Measurements from ENCODE around the gene PEX14.

PEX14 gene

DNA sequence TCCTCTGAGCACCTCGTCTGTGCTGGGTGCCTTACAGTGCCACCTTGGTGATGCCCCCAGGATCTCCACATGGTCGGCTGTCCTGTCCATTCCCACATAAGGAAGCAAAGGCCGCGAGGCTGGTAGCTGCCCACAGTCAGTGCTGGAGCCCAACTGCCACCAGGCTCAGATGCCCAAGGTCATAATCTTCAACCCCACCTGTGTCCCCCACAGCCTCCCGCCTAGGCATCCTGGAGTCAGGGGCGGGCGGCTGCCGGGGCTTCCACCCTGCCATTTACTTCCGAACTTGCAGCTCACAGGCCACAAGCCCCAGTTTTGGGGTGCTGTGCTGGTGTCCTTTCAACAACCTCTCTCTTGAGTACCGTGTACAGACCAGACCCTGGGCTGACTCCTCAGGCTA is 195.4 kb downstream of the PEX14 start:
- no peak overlapping the region for H3K9ac ChIP-seq

DNA sequence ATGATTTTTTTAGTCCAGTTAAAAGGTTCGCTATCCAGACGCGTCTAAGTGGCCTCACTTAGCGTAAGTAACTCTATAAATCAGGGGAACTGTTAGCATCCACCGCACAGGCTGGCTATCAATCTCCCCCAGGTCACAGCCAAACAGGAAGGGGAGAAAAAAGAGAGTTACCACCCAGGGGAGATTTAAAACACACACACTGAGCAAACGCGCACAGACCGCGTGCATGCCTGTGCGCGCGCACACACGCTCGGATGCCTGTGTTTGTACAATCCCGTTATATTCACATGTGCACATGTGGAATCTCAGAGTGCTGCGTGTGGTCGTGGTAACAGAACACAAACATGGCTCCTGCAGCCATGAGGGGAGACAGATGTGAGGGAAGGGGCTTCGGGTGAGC is 196.3 kb downstream of the PEX14 start:
- no peaks in the 10 kb centered on the region for H3K4me1 ChIP-seq
- no peaks in the 10 kb centered on the region for H3K9me3 ChIP-seq (ENCODE audit: control insufficient read depth, low read length)

More for the DNA sequence above, 195.4 kb downstream of the PEX14 start:
- no peaks in the 10 kb centered on the region for H3K79me2 ChIP-seq
- no peaks in the 10 kb centered on the region for H3K27me3 ChIP-seq (ENCODE audit: control insufficient read depth, insufficient read depth, low read length)
- H3K27ac ChIP-seq: no peak overlapping the region
- no peak overlapping the region for H3K4me3 ChIP-seq (ENCODE audit: low read depth, low read length)
- TF ChIP-seq CTCF (IDR thresholded peaks at IDR 0.05): no peak
- no peaks in the 10 kb centered on the region for H3K36me3 ChIP-seq (ENCODE audit: control insufficient read depth, insufficient read depth, low read length)
- H2AFZ ChIP-seq: no peak overlapping the region
- no peak overlapping the region for H3K4me2 ChIP-seq (ENCODE audit: low read length)
- H3K4me1 ChIP-seq: no peaks in the 10 kb centered on the region
- H3K9me3 ChIP-seq (ENCODE audit: control insufficient read depth, low read length): no peaks in the 10 kb centered on the region

DNA sequence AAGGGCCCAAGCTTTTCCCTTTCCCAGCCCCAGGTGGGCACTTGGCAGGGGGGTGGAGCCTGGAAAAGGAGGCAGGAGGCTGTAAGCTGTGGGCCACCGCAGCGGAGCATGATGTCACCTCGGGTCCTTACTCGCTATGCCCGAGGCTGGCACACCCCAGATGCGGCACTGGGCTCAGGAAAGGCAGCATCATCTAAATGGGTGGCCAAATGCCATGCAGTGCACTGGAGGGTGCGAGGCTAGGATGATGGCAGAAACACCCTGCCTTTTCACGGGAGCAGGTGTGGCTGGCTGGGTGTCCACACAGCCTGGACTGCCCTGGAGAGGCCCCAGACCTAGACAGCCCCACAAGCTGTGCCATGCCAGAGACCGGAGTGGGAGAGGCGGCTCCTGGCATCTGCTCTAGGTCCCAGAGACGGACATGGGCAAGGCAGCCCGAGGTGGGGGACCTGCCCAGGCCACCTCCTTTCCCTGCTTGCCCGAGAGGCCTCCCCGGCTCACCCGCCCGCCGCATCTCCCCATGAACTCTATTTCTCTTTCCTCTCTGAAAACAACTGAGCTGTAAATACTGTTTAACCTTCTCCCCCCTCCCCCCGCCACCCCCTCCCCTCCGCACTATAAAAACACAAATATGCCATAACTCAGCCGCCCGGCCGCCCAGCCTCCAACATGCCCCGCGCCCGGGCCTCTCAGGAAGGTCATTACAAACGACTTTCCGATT is 197.0 kb downstream of the PEX14 start:
- Histone ChIP-seq H3K36me3 (ENCODE audit: control insufficient read depth, insufficient read depth, low read length) (no peaks in the 10 kb centered on the region), H3K27ac (no peak overlapping the region), H3K4me1 (no peaks in the 10 kb centered on the region), H3K79me2 (no peaks in the 10 kb centered on the region), H3K9ac (no peak overlapping the region), H3K27me3 (ENCODE audit: control insufficient read depth, insufficient read depth, low read length) (no peaks in the 10 kb centered on the region), H3K4me3 (ENCODE audit: low read depth, low read length) (no peak overlapping the region), H3K4me2 (ENCODE audit: low read length) (no peak overlapping the region), H3K9me3 (ENCODE audit: control insufficient read depth, low read length) (no peaks in the 10 kb centered on the region), H2AFZ (no peak overlapping the region)
- TF ChIP-seq CTCF (IDR thresholded peaks at IDR 0.05): no peak

More for the DNA sequence above, 196.3 kb downstream of the PEX14 start:
- Histone ChIP-seq H3K36me3 (ENCODE audit: control insufficient read depth, insufficient read depth, low read length) (no peaks in the 10 kb centered on the region), H3K9ac (no peak overlapping the region), H3K79me2 (no peaks in the 10 kb centered on the region), H3K27me3 (ENCODE audit: control insufficient read depth, insufficient read depth, low read length) (no peaks in the 10 kb centered on the region), H3K27ac (no peak overlapping the region), H3K4me2 (ENCODE audit: low read length) (no peak overlapping the region), H2AFZ (no peak overlapping the region), H3K4me3 (ENCODE audit: low read depth, low read length) (no peak overlapping the region)
- TF ChIP-seq CTCF (IDR thresholded peaks at IDR 0.05): no peak

DNA sequence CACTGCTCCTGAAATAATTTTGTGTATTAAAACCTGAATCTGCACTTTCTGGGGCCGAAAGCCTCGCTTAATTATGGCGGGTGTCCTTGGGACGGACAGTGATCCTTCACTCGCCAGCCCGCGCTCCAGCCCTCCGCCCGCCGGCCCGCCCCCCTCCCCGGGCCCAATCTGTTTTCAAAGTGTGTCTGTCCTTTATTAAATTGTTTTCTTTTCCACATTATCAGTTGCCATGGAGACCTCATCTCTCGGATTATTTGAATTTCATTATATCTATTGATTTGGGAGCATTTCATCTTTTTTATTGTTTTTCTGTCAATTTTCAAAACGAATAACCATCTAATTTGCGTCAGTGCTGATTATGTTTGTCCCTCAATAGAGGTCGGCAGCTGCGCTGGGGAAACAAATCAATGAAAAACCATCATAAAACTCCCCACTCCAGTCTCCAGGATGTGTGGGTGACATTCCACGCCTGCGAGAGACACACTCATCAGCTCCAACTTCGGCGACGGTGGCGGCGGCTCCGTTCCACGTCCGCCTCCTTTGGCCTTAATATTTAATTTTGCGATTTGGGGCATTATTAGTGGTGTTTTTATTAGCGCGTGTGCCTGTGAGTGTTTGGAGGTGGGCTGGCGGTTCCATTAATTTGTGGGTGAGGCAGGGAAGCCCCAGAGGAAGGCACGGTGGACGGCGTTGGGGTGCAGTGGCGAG is 197.7 kb downstream of the PEX14 start:
- Histone ChIP-seq H2AFZ (no peak overlapping the region), H3K4me3 (ENCODE audit: low read depth, low read length) (no peak overlapping the region), H3K27ac (no peak overlapping the region), H3K79me2 (no peaks in the 10 kb centered on the region), H3K9ac (no peak overlapping the region), H3K4me2 (ENCODE audit: low read length) (no peak overlapping the region), H3K4me1 (no peaks in the 10 kb centered on the region), H3K9me3 (ENCODE audit: control insufficient read depth, low read length) (no peaks in the 10 kb centered on the region), H3K27me3 (ENCODE audit: control insufficient read depth, insufficient read depth, low read length) (no peaks in the 10 kb centered on the region), H3K36me3 (ENCODE audit: control insufficient read depth, insufficient read depth, low read length) (no peaks in the 10 kb centered on the region)
- no peak for TF ChIP-seq CTCF (IDR thresholded peaks at IDR 0.05)
